KOPT-K1 (cell line): ENCODE measurements around the gene MRPS18A.
"Not testable (repeated sequence)": the region's sequence is repeated elsewhere in the genome, so short reads cannot be mapped to it uniquely, and the experiment has no call there.

Experiments
- H3K27ac ChIP-seq: fragments of 200-600 bp; sonication (generic); 2 replicates; pipeline ENCODE4 v1.5.1; 2016; ENCODE audit warnings: antibody characterized with exemption, mild to moderate bottlenecking, low read depth, low read length; ENCODE audit not compliant: poor library complexity, severe bottlenecking
- H3K36me3 ChIP-seq: fragments of 200-600 bp; sonication (generic); 2 replicates; pipeline ENCODE4 v1.5.1; 2017; ENCODE audit warnings: antibody characterized with exemption, mild to moderate bottlenecking, low read length, moderate library complexity; ENCODE audit not compliant: insufficient read depth
- H3K9me3 ChIP-seq: fragments of 200-600 bp; sonication (generic); 2 replicates; pipeline ENCODE4 v1.5.1; 2017; ENCODE audit warnings: antibody characterized with exemption, low read length, mild to moderate bottlenecking; ENCODE audit not compliant: insufficient read depth, poor library complexity, severe bottlenecking

MRPS18A gene

GRCh38 chr6:43708860-43709653 is 21.5 kb upstream of the MRPS18A start:
- no peaks in the 10 kb centered on the region for H3K36me3 ChIP-seq
- H3K9me3 ChIP-seq: no peaks in the 10 kb centered on the region
- no peak overlapping the region for H3K27ac ChIP-seq

GRCh38 chr6:43707767-43708166 is 20.2 kb upstream of the MRPS18A start:
- no peaks in the 10 kb centered on the region for H3K36me3 ChIP-seq
- no peaks in the 10 kb centered on the region for H3K9me3 ChIP-seq
- no peak overlapping the region for H3K27ac ChIP-seq

GRCh38 chr6:43707269-43707668 is 19.7 kb upstream of the MRPS18A start:
- no peaks in the 10 kb centered on the region for H3K9me3 ChIP-seq
- no peaks in the 10 kb centered on the region for H3K36me3 ChIP-seq
- H3K27ac ChIP-seq: no peak overlapping the region

- no peaks in the 10 kb centered on the region for H3K9me3 ChIP-seq
- H3K36me3 ChIP-seq: no peaks in the 10 kb centered on the region
- no peak overlapping the region for H3K27ac ChIP-seq
These were observed 19.2 kb upstream of the MRPS18A start for GRCh38 chr6:43706788-43707187.

- Histone ChIP-seq H3K9me3 (no peaks in the 10 kb centered on the region), H3K27ac (no peak overlapping the region), H3K36me3 (no peaks in the 10 kb centered on the region)
These were observed 18.4 kb upstream of the MRPS18A start for GRCh38 chr6:43705996-43706395.

GRCh38 chr6:43703512-43704429 is 16.2 kb upstream of the MRPS18A start:
- Histone ChIP-seq H3K9me3 (no peaks in the 10 kb centered on the region), H3K27ac (no peak overlapping the region), H3K36me3 (no peaks in the 10 kb centered on the region)

- H3K36me3 ChIP-seq: no peaks in the 10 kb centered on the region
- no peaks in the 10 kb centered on the region for H3K9me3 ChIP-seq
- H3K27ac ChIP-seq: no peak overlapping the region
These were observed 15.2 kb upstream of the MRPS18A start for GRCh38 chr6:43702534-43703440.

- Histone ChIP-seq H3K36me3 (no peaks in the 10 kb centered on the region), H3K9me3 (no peaks in the 10 kb centered on the region), H3K27ac (no peak overlapping the region)
These were observed 14.6 kb upstream of the MRPS18A start for GRCh38 chr6:43702171-43702533.

- not testable (repeated sequence) for H3K9me3 ChIP-seq, H3K36me3 ChIP-seq, H3K27ac ChIP-seq
These were observed 13.5 kb upstream of the MRPS18A start for GRCh38 chr6:43700939-43701560.

- Histone ChIP-seq H3K27ac (no peak overlapping the region), H3K9me3 (no peaks in the 10 kb centered on the region), H3K36me3 (no peaks in the 10 kb centered on the region)
These were observed 12.1 kb upstream of the MRPS18A start for GRCh38 chr6:43699564-43700186.

GRCh38 chr6:43698584-43699349 is 11.2 kb upstream of the MRPS18A start:
- no peaks in the 10 kb centered on the region for H3K9me3 ChIP-seq
- H3K27ac ChIP-seq: no peak overlapping the region
- no peaks in the 10 kb centered on the region for H3K36me3 ChIP-seq

- Histone ChIP-seq H3K9me3 (no peaks in the 10 kb centered on the region), H3K27ac (no peak overlapping the region), H3K36me3 (no peaks in the 10 kb centered on the region)
These were observed 9.8 kb upstream of the MRPS18A start for GRCh38 chr6:43697421-43697820.

- Histone ChIP-seq H3K27ac (no peak overlapping the region), H3K9me3 (no peaks in the 10 kb centered on the region), H3K36me3 (no peaks in the 10 kb centered on the region)
These were observed 8.3 kb upstream of the MRPS18A start for GRCh38 chr6:43695967-43696291.
